PC-9 (cell line): Measurements from ENCODE around the gene DHX30. TPM values are rescaled to one million over a fixed set of nuclear protein-coding genes. Genes with fewer than 3 reads are reported as not detected.

ENCODE experiments used
- BruUV-seq: library from RNA; stranded (reverse); fragments of 400-500 nt; replicated peaks from 2 replicates; lab custom pipeline; 2021; lab: Mats Ljungman, UMichigan
- CTCF ChIA-PET: fragments of 300-600 bp; sonication (Branson Sonifier 250); formaldehyde crosslinking; loops from one replicate; lab custom pipeline; 2022; ENCODE audit warnings: antibody characterized with exemption; lab: Charles Lee
- POLR2A ChIA-PET: fragments of 300-600 bp; sonication (Branson Sonifier 250); formaldehyde crosslinking; loops from one replicate; lab custom pipeline; 2022; ENCODE audit warnings: antibody characterized with exemption; ENCODE audit not compliant: unreplicated experiment; lab: Charles Lee
- DNase-seq, 2 experiments: peaks; one replicate each; pipeline versions ENCODE4 v3.0.0 to v3.0.0-alpha.2; 2015 to 2022; ENCODE audit warnings: mixed read lengths in 1 of 2
- H2AFZ ChIP-seq: fragments of 200-600 bp; sonication (generic); 2 replicates; pipeline ENCODE4 v1.8.1; 2017; ENCODE audit warnings: antibody characterized with exemption
- H3F3A ChIP-seq: fragments of 200-600 bp; sonication (generic); 2 replicates; pipeline ENCODE4 v1.8.1; 2017; ENCODE audit warnings: antibody characterized with exemption, mild to moderate bottlenecking, low read depth; ENCODE audit not compliant: insufficient read depth
- H3K27ac ChIP-seq: fragments of 200-600 bp; sonication (generic); 2 replicates; pipeline ENCODE4 v1.6.1; 2016; ENCODE audit warnings: mixed run types
- H3K27me3 ChIP-seq: fragments of 200-600 bp; sonication (generic); 2 replicates; pipeline ENCODE4 v1.6.1; 2016; ENCODE audit warnings: low read depth, mixed run types; ENCODE audit not compliant: insufficient read depth
- H3K36me3 ChIP-seq: fragments of 200-600 bp; sonication (generic); 2 replicates; pipeline ENCODE4 v1.6.1; 2016; ENCODE audit warnings: low read depth, mixed run types
- H3K4me1 ChIP-seq: fragments of 200-600 bp; sonication (generic); replicated peaks from 2 replicates; pipeline ENCODE4 v1.6.1; 2016; ENCODE audit warnings: mixed run types; ENCODE audit not compliant: insufficient read depth
- H3K4me2 ChIP-seq: fragments of 200-600 bp; sonication (generic); 2 replicates; pipeline ENCODE4 v1.6.1; 2017; ENCODE audit warnings: mixed run types
- H3K4me3 ChIP-seq: fragments of 200-600 bp; sonication (generic); 2 replicates; pipeline ENCODE4 v1.6.1; 2016; ENCODE audit warnings: mixed run types
- H3K79me2 ChIP-seq: fragments of 200-600 bp; sonication (generic); 2 replicates; pipeline ENCODE4 v1.6.1; 2017; ENCODE audit warnings: low read depth, mixed run types
- H3K9me2 ChIP-seq: fragments of 200-600 bp; sonication (generic); 2 replicates; pipeline ENCODE4 v1.8.1; 2017; ENCODE audit warnings: mild to moderate bottlenecking; ENCODE audit not compliant: insufficient read depth
- H3K9me3 ChIP-seq: fragments of 200-600 bp; sonication (generic); 2 replicates; pipeline ENCODE4 v1.8.1; 2016; ENCODE audit warnings: low read depth; ENCODE audit not compliant: insufficient read depth
- H4K20me1 ChIP-seq: fragments of 200-600 bp; sonication (generic); 2 replicates; pipeline ENCODE4 v1.8.1; 2017; ENCODE audit not compliant: insufficient read depth
- EZH2 ChIP-seq: fragments of 200-600 bp; sonication (generic); IDR thresholded peaks from 2 replicates; pipeline ENCODE4 v1.8.0; 2017; ENCODE audit warnings: antibody characterized with exemption, low read depth
- intact Hi-C: fragments of 100-400 bp; cut with micrococcal nuclease; formaldehyde crosslinking; loops from one replicate; pipeline ENCODE4 v1.10.0; 2022; ENCODE audit not compliant: unreplicated experiment
- total RNA-seq: library from RNA; stranded (reverse); gene quantifications from 2 replicates; pipeline ENCODE4 v1.2.3, GENCODE V29; 2021
- TF ChIP-seq, protein P1 (sequence below): fragments of 200-600 bp; sonication (generic); conservative IDR thresholded peaks from 2 replicates; pipeline ENCODE4 v1.6.1; 2017; ENCODE audit warnings: mixed run types, antibody characterized with exemption, mild to moderate bottlenecking, moderate library complexity

DHX30 gene
- total RNA-seq, 1 experiment from 2014 or later: 60.2 TPM

DNA sequence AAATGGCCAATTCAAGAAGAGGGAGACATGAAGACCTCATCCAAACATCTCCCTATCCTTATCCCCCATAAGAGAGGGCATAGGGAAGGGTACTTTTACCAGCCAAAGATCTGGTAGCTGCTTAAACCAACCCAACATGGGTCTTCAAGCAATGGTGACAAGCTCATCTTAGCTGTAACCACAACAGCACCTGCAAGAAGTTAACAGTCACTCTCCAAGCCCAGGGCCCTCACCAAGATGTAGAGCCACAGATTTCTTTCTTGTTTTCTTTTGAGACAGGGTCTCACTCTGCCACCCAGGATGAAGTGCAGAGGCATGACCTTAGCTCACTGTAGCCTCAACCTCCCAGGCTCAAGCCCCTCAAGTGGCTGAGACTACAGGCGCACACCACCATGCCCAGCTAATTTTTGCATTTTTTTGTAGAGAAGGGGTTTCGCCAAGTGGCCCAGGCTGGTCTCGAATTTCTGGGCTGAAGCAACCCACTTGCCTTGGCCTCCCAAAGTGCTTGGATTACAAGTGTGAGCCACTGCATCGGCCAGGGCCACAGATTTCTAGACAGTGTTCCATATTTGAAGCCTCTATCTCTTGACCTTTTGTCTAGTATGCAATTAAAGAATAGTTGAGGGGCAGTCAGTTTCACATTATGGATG lies 57.1 kb downstream of the DHX30 start:
- Histone ChIP-seq H3K4me2 (no peak overlapping the region), H3K4me1 (no peaks in the 10 kb centered on the region), H2AFZ (no peak overlapping the region), H3K79me2 (no peaks in the 10 kb centered on the region), H3K4me3 (no peak overlapping the region), H3K36me3 (no peaks in the 10 kb centered on the region), H3K27ac (no peak overlapping the region), H3K27me3 (no peaks in the 10 kb centered on the region), H4K20me1 (no peaks in the 10 kb centered on the region), H3K9me3 (no peaks in the 10 kb centered on the region), H3K9me2 (no peaks in the 10 kb centered on the region), H3F3A (no peaks in the 10 kb centered on the region)
- DNase-seq: no peak
- CTCF ChIA-PET: no interaction called here
- intact Hi-C loops: no loop called here
- BruUV-seq: no TSS peak
- POLR2A ChIA-PET: no interaction called here
- TF ChIP-seq, protein P1, sequence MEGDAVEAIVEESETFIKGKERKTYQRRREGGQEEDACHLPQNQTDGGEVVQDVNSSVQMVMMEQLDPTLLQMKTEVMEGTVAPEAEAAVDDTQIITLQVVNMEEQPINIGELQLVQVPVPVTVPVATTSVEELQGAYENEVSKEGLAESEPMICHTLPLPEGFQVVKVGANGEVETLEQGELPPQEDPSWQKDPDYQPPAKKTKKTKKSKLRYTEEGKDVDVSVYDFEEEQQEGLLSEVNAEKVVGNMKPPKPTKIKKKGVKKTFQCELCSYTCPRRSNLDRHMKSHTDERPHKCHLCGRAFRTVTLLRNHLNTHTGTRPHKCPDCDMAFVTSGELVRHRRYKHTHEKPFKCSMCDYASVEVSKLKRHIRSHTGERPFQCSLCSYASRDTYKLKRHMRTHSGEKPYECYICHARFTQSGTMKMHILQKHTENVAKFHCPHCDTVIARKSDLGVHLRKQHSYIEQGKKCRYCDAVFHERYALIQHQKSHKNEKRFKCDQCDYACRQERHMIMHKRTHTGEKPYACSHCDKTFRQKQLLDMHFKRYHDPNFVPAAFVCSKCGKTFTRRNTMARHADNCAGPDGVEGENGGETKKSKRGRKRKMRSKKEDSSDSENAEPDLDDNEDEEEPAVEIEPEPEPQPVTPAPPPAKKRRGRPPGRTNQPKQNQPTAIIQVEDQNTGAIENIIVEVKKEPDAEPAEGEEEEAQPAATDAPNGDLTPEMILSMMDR: no peak
- no peak for TF ChIP-seq EZH2

DNA sequence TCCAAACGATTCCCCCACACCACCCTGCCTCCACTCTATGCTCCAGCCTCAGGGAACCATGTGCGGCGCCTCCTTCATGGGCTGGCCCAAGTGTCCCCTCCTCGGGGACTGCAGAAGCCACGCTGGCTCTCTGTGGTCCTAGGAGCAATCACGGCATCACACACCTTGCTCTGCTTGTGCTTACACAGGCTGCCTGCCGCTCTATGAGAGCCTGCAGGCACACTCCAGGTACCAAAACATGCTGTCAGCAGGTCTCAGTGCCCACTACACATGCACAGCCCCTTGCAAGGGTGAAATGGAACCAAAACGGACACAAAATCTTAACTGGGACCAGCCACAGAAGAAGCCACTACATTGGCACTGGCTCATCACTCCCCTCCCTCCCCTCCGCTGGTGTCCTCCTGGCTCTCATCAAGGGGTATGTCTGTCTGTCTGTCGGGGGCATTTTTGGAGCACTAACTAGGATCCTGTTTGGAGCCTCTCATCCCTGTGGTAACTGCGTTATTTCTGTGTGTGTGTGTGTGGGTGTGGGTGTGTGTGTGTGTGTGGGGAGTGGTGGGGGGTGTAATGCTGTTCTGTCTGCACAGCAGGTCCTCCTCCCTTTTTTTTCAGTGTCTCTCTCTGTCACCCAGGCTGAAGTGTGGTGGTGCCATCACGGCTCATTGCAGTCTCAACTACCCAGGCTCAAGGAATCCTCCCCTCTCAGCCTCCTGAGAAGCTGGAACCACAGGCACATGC lies 60.6 kb downstream of the DHX30 start:
- no TSS peak for BruUV-seq
- no peaks in the 10 kb centered on the region for H3K79me2 ChIP-seq

GRCh38 chr3:47865192-47865591 lies 62.3 kb downstream of the DHX30 start:
- no peaks in the 10 kb centered on the region for H3K4me1 ChIP-seq
- DNase-seq: no peak
- no peaks in the 10 kb centered on the region for H4K20me1 ChIP-seq
- no TSS peak for BruUV-seq
- no peaks in the 10 kb centered on the region for H3K27me3 ChIP-seq
- H3F3A ChIP-seq: no peaks in the 10 kb centered on the region
- CTCF ChIA-PET: interaction anchor here (0.5 kb wide), 1 partner anchor 34 kb away, joined by 4 read pairs; no protein-coding TSS in a partner anchor
- H3K4me2 ChIP-seq: no peak overlapping the region
- H3K9me3 ChIP-seq: no peaks in the 10 kb centered on the region
- H3K36me3 ChIP-seq: no peaks in the 10 kb centered on the region; the same call in 1 of the 2 replicates
- no peak overlapping the region for H3K4me3 ChIP-seq
- intact Hi-C loops: loop anchor here (5.0 kb wide), 1 partner anchor 127 kb away; no protein-coding TSS in a partner anchor
- TF ChIP-seq, protein P1: no peak
- TF ChIP-seq EZH2: no peak
- H3K9me2 ChIP-seq: no peaks in the 10 kb centered on the region
- H3K27ac ChIP-seq: no peak overlapping the region
- no peaks in the 10 kb centered on the region for H3K79me2 ChIP-seq
- POLR2A ChIA-PET: no interaction called here
- no peak overlapping the region for H2AFZ ChIP-seq

More for the DNA sequence above, 60.6 kb downstream of the DHX30 start:
- no peak for DNase-seq
- intact Hi-C loops: no loop called here
- no peaks in the 10 kb centered on the region for H3F3A ChIP-seq
- no peak overlapping the region for H3K4me3 ChIP-seq
- H3K4me1 ChIP-seq: no peaks in the 10 kb centered on the region
- H2AFZ ChIP-seq: no peak overlapping the region
- no peaks in the 10 kb centered on the region for H3K36me3 ChIP-seq
- ChIA-PET CTCF (no interaction called here), POLR2A (interaction anchor here (0.8 kb wide), 1 partner anchor 57 kb away, joined by 5 read pairs; no protein-coding TSS in a partner anchor)
- H3K27ac ChIP-seq: no peak overlapping the region
- TF ChIP-seq, protein P1: no peak
- TF ChIP-seq EZH2: no peak
- no peak overlapping the region for H3K4me2 ChIP-seq
- H4K20me1 ChIP-seq: no peaks in the 10 kb centered on the region
- H3K9me2 ChIP-seq: no peaks in the 10 kb centered on the region
- H3K9me3 ChIP-seq: no peaks in the 10 kb centered on the region
- no peaks in the 10 kb centered on the region for H3K27me3 ChIP-seq
